Activated CD8-positive, alpha-beta T cell treated with anti-CD3 and anti-CD28 coated beads, Interleukin-2, amount 10 ng/mL, durations not matched to agents 7 days and 5 days (primary cell): ENCODE data around the gene ATG2A. TPM values are rescaled to one million over a fixed set of nuclear protein-coding genes. Genes with fewer than 3 reads are reported as not detected.

Experiments used
- ATAC-seq: fragments of 150-1000 bp; cut with Tn5 transposase; one replicate; pipeline ENCODE4 v1.10.0; 2021; ENCODE audit warnings: moderate library complexity
- CTCF ChIA-PET: fragments of 350-600 bp; sonication (Branson Sonifier 250); formaldehyde crosslinking; loops from one replicate; lab custom pipeline; 2021; ENCODE audit warnings: antibody characterized with exemption; lab: Charles Lee
- POLR2A ChIA-PET: fragments of 350-600 bp; sonication (Branson Sonifier 250); formaldehyde crosslinking; loops from one replicate; lab custom pipeline; 2021; ENCODE audit warnings: antibody characterized with exemption; lab: Charles Lee
- DNase-seq: peaks from one replicate; pipeline ENCODE4 v3.0.0-alpha.2; 2020
- H3K27ac Mint-ChIP-seq: one replicate; pipeline ENCODE4 v1.8.0; 2021; ENCODE audit warnings: mild to moderate bottlenecking, mixed read lengths
- H3K27me3 Mint-ChIP-seq: one replicate; pipeline ENCODE4 v1.8.0; 2021; ENCODE audit warnings: low read depth, mixed read lengths
- H3K36me3 Mint-ChIP-seq: one replicate; pipeline ENCODE4 v1.8.0; 2021; ENCODE audit warnings: low read depth, mixed read lengths
- H3K4me1 Mint-ChIP-seq: one replicate; pipeline ENCODE4 v1.8.0; 2021; ENCODE audit warnings: low read depth, mixed read lengths
- H3K4me3 Mint-ChIP-seq: one replicate; pipeline ENCODE4 v1.8.0; 2021; ENCODE audit warnings: mild to moderate bottlenecking, mixed read lengths
- H3K9me3 Mint-ChIP-seq: one replicate; pipeline ENCODE4 v1.8.0; 2022; ENCODE audit warnings: mixed read lengths; ENCODE audit not compliant: insufficient read depth
- microRNA-seq: library from miRNA; unstranded; fragments of <30 nt; microRNA quantifications from one replicate; pipeline ENCODE4 v1.2.0, GENCODE V29; 2022
- total RNA-seq, 2 experiments: library from RNA; stranded (reverse); gene quantifications; one replicate each; pipeline ENCODE4 v1.2.3, GENCODE V29; 2021

Gene ATG2A
- total RNA-seq, 2 experiments from 2014 or later = 20.6 to 23.1 TPM

DNA sequence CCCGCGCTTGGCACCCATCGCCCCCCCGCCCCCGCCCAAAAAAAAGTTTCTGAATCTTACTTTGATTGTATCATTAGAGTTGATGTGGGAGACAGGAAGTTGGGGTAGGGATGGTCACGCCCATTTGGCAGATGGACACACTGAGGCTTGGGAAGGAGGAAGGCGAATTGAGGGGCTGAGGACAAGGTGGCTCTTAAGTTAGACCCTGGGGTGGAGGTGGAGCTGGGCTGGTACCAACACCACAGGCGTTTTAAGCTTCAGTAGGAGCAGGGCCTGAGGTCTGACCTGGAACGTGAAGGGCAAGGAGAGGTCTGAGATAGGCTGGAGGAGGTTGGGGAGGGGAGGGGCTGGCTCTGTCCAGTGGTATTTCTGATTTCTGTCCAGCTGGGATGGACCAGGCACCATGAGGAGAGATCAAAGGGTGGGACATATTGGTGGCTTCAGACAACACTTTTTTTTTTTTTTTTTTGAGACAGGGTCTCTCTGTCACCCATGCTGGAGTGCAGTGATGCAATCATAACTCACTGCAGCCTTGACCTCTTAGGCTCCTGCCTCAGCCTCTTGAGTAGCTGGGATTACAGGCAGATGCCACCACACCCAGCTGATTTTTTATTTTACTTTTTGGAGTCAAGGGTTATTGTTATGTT lies 71.8 kb downstream of the ATG2A start:
- ChIA-PET CTCF (interaction anchor here (1.7 to 20.9 kb wide), 7 partner anchors 10 to 267 kb away, joined by 7 to 491 read pairs (median 33); partner anchors contain the start of genes ARL2, EHD1 and TM7SF2), POLR2A (interaction anchor here (0.9 to 27.1 kb wide), 2 partner anchors 34 to 55 kb away, joined by 3 to 469 read pairs; partner anchors contain the start of gene EHD1)
- H3K27ac Mint-ChIP-seq = peak overlapping the region; percentile 0
- ATAC-seq (no peak), DNase-seq (no peak)
- peak overlapping the region; percentile 62 for H3K4me3 Mint-ChIP-seq
- H3K4me1 Mint-ChIP-seq = peaks cover 45% of the 10 kb centered on the region
- H3K27me3 Mint-ChIP-seq = no peaks in the 10 kb centered on the region
- no peaks in the 10 kb centered on the region for H3K9me3 Mint-ChIP-seq
- H3K36me3 Mint-ChIP-seq = no peaks in the 10 kb centered on the region

Small RNA genes within 50 kb of the gene (microRNA-seq; reads per million reads assigned to microRNA genes)
- gene MIR6749 (not detected), gene MIR6750 (not detected)

Other genes with a start within 250 kb of the ATG2A start
- under 1 TPM; 0.13 to 0.34 TPM for gene NRXN2, start 194.0 kb downstream of the ATG2A start, total RNA-seq
- 100 to 1,000 TPM; 101 to 115 TPM for gene RASGRP2, start 173.1 kb downstream of the ATG2A start, total RNA-seq
- gene PYGM, start 157.2 kb downstream of the ATG2A start, total RNA-seq = 1 to 10 TPM; 2.9 to 4.7 TPM
- 100 to 1,000 TPM; 421 to 423 TPM for gene SF1, start 138.7 kb downstream of the ATG2A start, total RNA-seq
- gene MAP4K2, start 114.0 kb downstream of the ATG2A start, total RNA-seq = 10 to 100 TPM; 84.2 to 90.2 TPM
- 10 to 100 TPM; 32.9 to 34.0 TPM for gene MEN1, start 106.7 kb downstream of the ATG2A start, total RNA-seq
- gene CDC42BPG, start 72.6 kb downstream of the ATG2A start, total RNA-seq = 1 to 10 TPM in 1 of 2 experiments, under 1 TPM in 1; 0.61 to 1.2 TPM
- 100 to 1,000 TPM; 145 to 150 TPM for gene EHD1, start 38.6 kb downstream of the ATG2A start, total RNA-seq
- 10 to 100 TPM; 13.7 to 14.0 TPM for gene PPP2R5B, start 7.5 kb upstream of the ATG2A start, total RNA-seq
- gene GPHA2, start 18.7 kb upstream of the ATG2A start, total RNA-seq = not detected
- gene MAJIN, start 54.9 kb upstream of the ATG2A start, total RNA-seq = not detected
- gene BATF2, start 79.8 kb upstream of the ATG2A start, total RNA-seq = under 1 TPM; 0.50 to 0.99 TPM
- gene ARL2, start 97.0 kb upstream of the ATG2A start, total RNA-seq = 10 to 100 TPM; 69.1 to 79.2 TPM
- 10 to 100 TPM; 21.2 to 25.7 TPM for gene SNX15, start 110.2 kb upstream of the ATG2A start, total RNA-seq
- 10 to 100 TPM; 36.3 to 36.6 TPM for gene SAC3D1, start 124.0 kb upstream of the ATG2A start, total RNA-seq
- 1 to 10 TPM; 7.1 to 7.5 TPM for gene NAALADL1, start 141.3 kb upstream of the ATG2A start, total RNA-seq
- gene CDCA5, start 166.8 kb upstream of the ATG2A start, total RNA-seq = 100 to 1,000 TPM; 127 to 129 TPM
- 10 to 100 TPM; 28.0 to 28.8 TPM for gene ZFPL1, start 167.0 kb upstream of the ATG2A start, total RNA-seq
- gene VPS51, start 179.0 kb upstream of the ATG2A start, total RNA-seq = 100 to 1,000 TPM; 116 to 131 TPM
- 10 to 100 TPM; 25.3 to 26.1 TPM for gene TM7SF2, start 194.7 kb upstream of the ATG2A start, total RNA-seq
- gene ZNHIT2, start 200.5 kb upstream of the ATG2A start, total RNA-seq = 10 to 100 TPM; 11.6 to 12.4 TPM
- gene FAU, start 204.9 kb upstream of the ATG2A start, total RNA-seq = 1,000 to 10,000 TPM in 1 of 2 experiments, 100 to 1,000 TPM in 1; 986 to 1,038 TPM
- 10 to 100 TPM; 47.3 to 51.1 TPM for gene MRPL49, start 205.1 kb upstream of the ATG2A start, total RNA-seq
- gene SYVN1, start 217.3 kb upstream of the ATG2A start, total RNA-seq = 10 to 100 TPM; 28.7 to 33.0 TPM